ENCODE measurements around the gene DDB1.

DDB1 gene

DNA sequence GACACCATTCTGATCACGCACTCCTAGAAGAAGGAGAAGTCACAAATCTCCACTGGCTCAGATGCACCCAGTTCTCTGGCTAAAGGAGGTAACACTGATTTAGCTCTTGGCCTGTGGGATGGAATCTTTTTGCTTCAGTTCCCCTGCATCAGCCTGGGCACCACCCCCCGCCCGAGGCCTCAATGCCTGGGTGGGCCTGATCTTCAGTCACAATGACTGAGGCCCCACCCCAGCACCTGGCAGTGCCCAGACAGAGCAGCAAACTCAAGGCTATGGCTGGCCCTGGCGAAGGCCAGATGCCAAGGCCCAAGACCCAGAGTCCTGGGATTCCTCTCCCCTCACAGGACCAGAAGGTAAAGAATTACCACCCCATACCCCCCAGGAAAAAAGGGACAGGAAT is 23.8 kb upstream of the DDB1 start:
- DNase-seq (ENCODE audit: low spot score) = no peak

DNA sequence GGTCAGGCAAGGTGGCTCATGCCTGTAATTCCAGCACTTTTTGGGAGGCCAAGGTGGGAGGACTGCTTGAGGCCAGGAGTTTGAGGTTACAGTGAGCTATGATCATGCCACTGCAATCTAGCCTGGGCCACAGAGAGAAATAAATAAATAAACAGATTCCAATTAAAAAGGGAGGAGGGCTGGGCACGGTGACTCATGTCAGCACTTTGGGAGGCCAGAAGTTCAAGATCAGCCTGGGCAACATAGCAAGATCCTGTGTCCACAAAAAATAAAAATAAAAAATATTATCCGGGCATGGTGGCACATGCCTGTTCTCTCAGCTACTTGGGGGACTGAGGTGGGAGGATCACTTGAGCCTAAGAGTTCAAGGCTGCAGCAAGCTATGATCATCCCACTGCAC is 21.3 kb upstream of the DDB1 start:
- no peak for DNase-seq (ENCODE audit: low spot score)

DNA sequence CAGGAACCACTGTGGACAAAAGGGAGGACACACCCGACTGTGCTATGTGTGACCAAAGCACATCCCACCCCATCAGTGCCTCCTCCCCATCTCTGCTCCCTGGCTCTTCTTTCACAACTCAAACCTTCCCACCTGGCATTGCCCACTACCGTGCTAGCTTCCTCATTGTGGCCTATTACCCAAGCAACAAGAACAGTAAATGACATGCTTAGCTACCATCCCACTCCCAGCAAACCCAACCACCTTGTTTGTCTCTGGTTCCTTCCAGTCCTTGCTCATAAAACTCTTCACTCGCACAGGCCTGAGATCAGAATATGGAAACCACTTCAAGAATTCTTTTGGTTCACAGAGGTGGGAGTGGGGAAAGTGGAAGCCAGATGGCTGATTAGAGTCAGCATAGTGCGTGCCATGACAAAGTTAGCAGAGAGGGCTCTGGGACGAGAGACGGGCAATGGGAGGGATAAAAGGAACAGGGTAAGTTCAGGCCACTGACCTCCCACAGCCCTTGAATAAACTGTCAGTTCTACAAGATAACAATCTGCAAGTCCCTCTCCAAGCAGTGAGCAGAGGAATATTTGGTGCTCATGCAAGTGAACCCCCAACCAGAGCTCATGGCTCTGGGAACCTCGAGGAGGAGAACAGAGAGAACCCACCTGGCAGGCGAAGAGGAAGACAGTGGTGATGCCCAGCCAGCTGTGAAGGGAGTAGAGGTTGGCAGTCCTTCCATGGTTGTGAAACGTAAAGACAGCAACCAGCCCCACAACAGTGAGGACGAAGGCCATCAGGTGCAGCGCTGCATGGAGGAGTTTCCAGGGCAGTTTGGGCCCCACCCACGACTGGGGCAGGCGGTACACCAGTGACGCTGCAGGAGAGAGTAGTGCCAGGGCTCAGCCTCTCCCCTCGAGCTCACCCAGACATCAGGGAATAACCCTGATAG is 20.5 kb upstream of the DDB1 start:
- no peak for DNase-seq (ENCODE audit: low spot score)

DNA sequence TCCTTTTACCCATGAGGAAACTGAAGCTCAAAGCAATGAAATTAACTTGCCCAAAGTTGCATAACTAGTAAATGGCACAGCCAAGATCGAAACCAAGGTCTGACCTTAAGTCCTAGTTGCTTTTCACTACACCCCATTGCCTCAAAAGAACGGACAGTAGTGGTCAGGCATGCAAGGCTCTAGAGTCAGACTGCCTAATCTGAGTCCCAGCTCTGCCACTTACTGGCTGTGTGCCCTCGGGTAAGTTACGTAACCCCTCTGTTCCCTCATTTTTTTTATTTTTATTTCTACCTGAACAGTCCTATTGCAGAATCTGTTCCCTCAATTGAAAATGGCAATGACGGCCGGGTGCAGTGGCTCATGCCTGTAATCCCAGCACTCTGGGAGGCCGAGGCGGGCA is 19.1 kb upstream of the DDB1 start:
- DNase-seq (ENCODE audit: low spot score) = no peak

DNA sequence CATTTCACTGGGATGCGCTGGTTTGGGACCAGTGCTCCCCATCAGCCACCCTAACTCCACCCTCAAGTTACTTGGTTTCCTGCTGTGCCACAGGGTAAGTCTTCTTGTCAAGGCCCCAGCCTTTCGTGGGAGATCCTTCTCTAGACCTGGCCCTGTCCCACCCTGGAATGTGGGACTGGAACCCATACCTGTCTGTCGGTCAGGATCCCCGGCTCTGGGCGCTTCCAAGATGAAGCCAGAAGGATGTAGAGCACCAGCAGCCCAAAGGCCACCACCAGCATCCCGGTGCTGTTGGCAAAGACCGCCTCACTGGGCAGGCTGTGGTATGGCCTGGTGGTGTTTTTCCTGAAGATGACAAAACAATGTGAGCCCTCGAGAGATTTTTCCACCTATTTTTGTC is 17.9 kb upstream of the DDB1 start:
- DNase-seq (ENCODE audit: low spot score) = no peak

DNA sequence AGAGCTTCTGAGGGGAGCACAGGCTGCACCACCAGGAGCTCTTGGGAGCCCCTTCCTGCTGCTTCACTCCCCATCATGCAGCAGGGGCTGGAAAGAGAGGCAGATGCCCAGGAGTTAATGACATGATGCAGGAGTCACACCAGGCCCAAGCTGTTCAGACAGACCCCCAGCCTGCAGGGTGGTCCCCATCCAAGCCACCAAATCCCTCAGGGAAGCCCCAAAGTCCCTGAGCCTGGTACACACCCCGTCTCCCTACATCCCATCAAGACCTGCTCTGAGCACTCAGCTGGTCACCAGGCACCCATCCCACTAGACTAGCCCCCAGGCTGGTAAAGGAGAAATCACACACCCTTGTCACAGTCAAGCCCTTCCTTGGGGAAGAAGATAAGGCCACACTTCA is 17.4 kb upstream of the DDB1 start:
- no peak for DNase-seq (ENCODE audit: low spot score)

DNA sequence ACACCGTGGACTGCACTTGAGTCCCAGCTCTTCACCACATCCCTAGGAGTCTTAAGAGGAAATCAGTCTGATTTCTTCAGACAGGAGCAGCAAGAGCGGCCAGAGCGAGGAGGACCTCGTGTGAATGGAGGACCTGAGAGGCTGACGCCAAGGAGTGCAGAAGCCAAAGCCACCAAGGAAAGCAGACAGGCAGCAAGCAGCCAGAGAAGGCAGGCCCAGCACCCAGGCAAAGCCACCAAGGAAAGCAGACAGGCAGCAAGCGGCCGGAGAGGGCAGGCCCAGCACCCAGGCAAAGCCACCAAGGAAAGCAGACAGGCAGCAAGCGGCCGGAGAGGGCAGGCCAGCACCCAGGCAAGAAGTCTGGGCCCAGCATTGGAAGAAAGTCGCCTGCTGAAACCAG is 17.0 kb upstream of the DDB1 start:
- no peak for DNase-seq (ENCODE audit: low spot score)

DNA sequence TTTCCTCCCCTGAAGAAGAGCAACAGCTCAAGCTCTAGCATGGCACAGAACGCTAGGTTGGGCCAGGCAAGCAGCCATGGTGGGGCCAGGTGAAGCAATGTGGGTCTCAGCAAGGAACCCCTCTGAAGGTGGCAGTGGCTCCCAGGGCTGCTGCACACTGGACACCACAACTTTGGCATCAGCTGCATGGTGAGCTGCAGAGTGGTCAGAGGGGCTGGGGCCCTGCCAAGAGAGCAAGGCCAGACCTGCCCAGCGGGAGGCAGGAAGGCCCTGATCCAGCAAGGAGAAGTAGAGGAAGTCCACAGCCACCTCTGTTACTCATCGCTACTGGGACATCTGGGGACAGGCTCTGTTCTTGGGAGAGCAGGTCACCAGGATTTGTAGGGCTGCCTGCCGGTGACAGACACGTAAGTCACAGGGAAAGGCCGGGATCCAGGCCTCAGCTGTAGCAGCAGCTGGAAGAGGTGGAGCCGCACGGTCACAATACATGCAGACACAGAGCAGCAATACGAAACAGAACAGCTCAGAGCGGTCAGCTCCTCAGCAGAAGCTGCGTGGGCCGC is 16.4 kb upstream of the DDB1 start:
- no peak for DNase-seq (ENCODE audit: low spot score)

DNA sequence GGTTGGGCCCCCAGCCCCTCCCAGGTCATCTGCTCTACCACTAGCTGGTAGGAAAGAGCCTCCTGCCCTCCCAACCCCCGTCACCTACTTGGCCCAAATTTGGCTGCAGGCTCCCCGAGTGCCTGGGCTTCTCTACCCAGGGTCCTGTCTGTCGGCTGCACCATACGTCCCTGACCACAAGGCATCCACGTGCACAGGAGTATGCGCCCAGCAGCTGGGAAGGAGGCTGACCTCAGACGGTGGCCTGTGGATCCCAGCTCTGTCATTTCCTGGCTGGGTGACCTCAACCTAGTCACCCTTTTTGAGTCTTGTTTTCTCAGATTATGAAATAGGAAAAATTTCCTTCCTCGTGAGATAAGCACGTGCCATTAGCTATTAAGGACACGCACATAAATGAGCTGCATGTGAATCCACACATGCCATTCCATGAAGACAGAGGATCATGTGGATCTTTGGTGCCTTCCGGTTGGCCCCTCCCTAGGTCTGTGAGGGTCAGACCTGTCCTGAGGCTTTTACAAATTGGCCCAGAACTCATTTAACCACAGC is 15.1 kb upstream of the DDB1 start:
- peak; percentile 65 for DNase-seq (ENCODE audit: low spot score)

DNA sequence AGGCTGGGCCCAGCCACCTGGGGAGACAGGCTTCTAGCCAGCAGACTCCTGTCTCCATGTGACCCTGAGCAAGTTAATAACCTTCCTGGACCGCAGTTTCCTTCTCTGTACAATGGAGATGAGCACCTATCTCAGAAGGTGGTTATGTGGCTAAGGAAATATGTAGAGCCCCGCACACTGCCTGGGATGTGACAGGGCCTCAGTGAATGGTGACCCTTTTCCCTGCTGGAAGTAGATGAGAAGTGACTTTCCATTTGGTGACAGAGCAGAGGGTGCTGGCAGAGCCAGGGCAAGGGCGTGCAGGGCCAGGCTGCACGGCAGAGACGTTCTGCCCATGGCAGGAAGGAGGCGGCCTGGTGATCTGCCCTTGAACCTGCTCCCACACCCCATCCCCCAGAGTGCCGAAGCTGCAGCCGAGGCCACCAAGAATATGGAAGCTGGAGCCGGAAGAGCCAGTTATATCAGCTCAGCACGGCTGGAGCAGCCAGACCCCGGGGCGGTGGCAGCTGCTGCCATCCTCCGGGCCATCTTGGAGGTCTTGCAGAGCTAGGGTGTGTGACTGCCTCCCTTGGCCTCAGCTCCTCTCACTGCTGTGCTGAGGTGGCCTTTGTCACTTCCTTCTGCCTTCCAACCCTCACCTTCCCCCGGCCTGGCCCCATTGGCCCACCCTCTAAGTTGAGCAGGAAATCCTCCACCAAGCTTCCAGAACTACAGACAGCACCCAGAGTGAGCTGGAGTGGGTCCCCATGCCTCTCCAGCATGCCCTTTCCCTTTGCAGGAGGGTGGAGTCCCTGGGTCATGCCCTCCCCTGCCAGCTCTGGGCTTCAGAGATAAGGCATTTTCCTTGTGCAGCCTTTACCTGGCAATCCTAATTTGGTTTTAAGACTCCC is 13.3 kb upstream of the DDB1 start:
- DNase-seq (ENCODE audit: low spot score) = no peak

DNA sequence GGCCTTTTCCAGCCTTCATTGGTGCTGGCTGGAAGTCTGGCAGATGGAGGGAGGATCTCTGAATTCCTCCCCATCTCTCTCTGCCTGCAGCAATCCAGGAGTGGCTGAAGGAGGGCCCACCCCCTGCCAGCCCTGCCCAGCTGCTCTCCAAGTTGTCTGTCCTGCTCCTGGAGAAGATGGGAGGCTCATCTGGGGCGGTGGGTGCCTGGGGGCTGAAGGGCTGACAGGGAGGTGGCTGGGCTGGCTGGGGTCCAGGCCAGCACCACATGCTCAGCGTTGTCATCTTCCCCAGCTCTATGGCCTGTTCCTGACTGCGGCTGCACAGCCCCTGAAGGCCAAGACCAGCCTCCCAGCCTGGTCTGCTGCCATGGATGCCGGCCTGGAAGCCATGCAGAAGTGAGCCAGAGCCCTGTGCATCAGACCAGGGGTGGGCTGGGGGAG is 12.3 kb upstream of the DDB1 start:
- DNase-seq (ENCODE audit: low spot score) = no peak

DNA sequence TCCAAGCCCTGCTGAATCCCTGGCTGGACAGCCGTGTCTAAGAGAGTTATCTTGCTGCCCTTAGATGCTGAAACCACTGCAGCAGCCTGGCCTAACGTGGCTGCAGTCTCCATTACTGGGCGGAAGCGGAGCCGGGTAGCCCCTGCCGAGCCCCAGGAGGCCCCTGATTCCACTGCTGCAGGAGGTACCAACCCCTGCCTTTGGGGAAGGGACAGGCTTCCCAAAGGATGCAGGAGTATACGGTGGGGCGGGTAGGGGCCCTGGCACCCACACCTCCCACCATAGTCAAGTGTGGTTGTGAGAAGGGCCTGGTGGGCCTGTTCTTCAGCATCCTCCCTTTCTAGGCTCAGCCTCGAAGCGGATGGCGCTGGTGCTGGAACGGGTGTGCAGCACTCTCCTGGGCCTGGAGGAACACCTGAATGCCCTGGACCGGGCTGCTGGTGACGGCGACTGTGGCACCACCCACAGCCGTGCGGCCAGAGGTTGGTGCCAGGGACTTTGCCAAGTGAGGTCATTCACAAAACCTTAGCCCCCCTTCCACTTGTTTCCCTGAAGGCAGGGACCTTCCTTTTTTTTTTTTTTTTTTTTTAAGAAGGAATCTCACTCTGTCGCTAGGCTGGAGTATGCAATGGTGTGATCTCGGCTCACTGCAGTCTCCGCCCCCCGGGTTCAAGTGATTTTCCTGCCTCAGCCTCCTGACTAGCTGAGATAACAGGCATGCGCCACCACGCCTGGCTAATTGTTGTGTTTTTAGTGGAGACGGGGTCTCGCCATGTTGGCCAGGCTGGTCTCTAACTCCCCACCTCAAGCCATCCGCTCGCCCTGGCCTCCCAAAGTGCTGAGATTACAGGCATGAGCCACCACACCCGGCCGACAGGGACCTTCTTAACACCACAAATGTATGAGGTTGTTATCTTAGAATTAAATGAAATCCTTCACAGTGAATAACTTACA is 11.2 kb upstream of the DDB1 start:
- no peak for DNase-seq (ENCODE audit: low spot score)

DNA sequence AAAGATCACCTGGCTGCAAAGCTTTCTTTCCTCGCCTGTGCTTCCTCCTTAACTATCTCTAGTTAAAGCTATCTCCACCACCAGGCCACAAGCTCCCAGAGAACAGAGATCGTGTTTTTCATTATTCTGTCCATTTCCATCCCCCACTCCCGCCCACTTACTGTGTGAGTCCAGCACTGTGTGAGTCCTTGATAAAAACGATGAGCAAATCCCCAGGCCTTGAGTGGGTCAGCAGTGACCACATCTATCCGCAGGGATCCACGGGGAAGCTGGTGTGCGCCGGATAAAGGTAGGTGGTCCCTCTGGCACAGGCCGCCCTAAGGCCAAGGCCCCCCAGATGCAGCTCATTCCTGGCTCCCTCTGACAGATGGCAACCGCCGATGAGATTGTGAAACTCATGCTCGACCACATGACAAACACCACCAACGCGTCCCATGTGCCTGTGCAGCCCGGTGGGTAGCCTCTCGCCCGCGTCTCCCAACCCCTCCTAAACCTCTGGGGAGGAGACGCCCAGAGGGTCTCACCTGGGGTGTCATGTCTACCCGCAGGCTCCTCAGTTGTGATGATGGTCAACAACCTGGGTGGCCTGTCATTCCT is 9.4 kb upstream of the DDB1 start:
- no peak for DNase-seq (ENCODE audit: low spot score)

DNA sequence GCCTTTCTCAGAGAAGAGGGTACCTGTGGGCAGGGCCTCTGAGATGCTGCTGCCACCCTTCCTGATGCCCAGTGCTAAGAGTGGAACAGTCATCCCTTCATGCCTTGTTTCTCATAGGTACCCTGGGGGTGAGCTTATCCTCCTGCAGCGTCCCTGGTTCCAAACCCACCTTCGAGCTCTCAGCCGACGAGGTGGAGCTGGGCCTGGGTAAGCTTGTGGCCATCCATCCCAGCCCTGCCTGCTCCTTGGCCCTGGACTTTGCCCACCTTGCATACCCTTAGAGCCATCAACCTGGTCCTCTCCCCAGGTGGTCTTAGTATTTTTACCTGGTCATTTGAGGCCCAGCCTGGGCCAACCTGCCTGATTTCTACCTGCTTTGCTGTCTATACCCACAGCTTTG is 8.8 kb upstream of the DDB1 start:
- no peak for DNase-seq (ENCODE audit: low spot score)

DNA sequence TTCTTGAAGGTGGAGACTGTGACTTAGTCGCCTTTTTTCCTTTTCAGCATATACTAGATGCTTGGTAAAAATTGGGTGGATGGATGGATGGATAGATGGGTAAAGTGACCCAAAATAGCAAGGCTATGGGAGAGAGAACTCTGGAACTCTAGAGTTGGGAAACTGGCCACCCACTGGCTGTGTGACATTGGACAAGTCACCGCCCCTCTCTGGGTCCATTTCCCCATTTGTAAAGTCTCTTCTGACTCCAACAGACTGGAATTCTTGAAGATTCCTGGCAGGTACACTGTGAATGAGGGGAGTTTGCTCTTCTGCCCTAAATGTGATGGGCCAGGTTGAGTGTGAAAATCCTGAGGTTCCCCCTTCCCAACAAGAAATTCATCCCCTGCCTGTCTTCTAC is 8.1 kb upstream of the DDB1 start:
- no peak for DNase-seq (ENCODE audit: low spot score)

DNA sequence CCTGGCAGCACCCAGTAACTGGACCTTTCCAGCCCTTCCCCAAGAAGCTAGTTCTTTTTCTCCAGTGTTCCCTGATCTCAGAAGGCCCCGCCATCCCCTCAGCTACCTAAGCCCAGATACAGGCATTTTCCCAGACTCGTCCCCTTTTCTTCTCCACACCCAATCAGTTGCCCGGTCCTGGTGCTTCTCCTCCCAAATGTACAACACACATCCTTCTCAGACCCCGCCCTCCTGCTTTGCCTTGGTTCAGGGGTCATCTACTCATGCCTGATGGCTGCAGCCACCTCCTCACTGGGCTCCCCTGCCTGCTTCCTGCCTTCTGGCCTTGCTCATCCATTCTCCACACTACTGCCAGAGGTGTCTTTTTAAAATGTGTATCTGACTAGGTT is 6.6 kb upstream of the DDB1 start:
- DNase-seq (ENCODE audit: low spot score) = no peak

DNA sequence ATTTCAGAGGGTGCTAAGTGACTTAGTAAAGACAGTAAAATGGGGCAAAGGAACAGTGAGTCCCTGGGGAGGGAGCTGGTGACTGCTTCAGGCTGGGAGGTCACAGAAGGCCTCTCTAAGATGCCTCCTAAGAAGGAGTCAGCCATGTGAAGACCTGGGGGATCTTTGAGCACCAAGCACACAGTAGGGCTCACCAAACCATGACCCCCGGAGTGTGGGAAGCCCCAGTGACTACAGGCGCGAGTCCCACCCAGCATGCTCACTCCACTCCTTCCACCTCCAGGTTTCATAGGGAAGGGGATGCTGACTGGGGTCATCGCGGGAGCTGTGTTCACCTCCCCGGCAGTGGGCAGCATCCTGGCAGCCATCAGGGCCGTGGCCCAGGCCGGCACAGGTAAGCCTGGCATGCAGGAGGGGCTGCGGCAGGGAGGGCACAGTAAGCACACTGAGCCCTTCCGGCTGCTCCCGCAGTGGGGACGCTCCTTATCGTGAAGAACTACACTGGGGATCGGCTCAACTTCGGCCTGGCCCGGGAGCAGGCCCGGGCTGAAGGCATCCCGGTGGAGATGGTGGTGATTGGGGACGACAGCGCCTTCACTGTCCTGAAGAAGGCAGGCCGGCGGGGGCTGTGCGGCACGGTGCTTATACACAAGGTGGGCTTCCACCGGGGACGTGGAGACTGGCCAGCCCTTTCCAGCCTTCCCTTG is 6.0 kb upstream of the DDB1 start:
- no peak for DNase-seq (ENCODE audit: low spot score)

DNA sequence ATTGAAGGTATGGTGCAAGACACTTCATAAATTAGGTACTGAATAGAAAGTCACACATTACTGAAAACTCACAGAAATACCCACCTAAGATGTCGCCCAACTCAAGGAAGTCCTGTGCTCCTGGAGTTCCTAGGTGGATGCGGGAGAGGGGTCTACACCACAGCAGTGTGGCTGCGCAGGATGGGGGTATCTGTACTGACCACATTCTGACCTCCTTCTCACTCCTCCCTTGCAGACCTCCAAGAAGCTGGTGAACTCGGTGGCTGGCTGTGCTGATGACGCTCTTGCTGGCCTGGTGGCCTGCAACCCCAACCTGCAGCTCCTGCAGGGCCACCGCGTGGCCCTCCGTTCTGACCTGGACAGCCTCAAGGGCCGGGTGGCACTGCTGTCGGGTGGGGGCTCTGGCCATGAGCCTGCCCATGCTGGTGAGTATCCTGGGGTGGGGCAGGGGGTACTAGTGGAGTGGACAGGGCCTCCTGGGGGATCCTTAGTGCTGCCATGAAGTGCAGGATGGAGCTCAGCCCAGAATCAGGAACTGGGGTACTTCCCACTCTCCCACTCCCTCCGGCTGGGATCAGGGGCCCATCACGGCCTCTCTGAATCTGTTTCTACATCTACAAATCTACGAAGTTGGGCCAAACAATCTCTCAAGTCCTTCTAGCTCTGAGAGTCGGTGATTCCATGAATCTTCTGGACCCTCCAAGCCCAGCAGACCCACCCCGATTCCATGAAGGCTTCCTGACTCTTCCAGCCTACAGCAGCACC is 5.0 kb upstream of the DDB1 start:
- no peak for DNase-seq (ENCODE audit: low spot score)

DNA sequence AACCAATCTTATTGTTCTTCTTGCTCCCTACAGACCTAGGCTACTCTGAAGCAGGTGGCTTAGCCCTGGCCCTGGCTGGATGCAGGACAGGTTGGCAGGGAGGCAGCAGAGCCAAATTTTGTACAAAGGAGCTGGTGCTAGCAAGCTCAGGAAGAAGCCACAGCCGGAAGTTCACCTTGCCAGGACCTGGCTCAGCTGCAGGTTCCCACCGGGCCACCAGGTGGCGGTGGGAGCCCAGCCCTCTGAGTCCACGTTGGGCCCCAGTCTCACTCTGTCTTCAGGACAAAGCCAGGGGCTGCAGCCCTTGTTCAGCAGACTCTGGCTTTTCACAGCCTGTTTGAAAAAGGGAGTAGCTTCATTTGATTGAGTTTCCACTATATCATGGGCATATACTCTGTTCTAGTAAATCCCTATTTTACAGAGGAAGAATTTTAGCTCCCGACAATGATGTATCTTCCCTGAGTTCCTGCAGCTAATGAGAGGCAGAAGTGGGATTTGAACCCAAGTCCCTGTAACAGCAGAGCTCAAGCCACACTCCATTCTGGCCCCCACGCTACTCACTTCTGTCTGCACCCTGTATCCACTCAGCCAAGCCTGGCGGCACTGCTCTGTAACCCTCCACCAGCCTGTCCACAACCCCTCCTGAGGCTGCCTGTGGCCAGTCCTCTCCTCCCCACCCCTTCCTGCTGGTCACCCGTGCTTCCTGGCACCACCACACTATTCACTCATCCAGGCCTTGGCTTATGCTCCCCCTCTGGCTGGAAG is 3.4 kb upstream of the DDB1 start:
- DNase-seq (ENCODE audit: low spot score) = peak; percentile 89
